Mesenchymal stem cell (in vitro differentiated cells and primary cell): ENCODE measurements around the gene MBD3L2B.

Experiments
- DNase-seq: peaks from one replicate; pipeline ENCODE4 v3.0.0-alpha.2; 2013
- H2AFZ ChIP-seq: one replicate; pipeline ENCODE4 v1.6.1; 2013; ENCODE audit warnings: low read depth, mild to moderate bottlenecking, control low read depth, inconsistent platforms, low read length, moderate library complexity
- H2AK5ac ChIP-seq: 2 replicates; pipeline ENCODE4 v1.6.1; 2013; ENCODE audit warnings: low read length, moderate library complexity, mild to moderate bottlenecking, inconsistent platforms; ENCODE audit not compliant: severe bottlenecking
- H2BK120ac ChIP-seq: one replicate; pipeline ENCODE4 v1.6.1; 2013; ENCODE audit warnings: low read depth, mild to moderate bottlenecking, inconsistent platforms, low read length, moderate library complexity
- H2BK12ac ChIP-seq, 2 experiments: one replicate each; pipeline ENCODE4 v1.6.1; 2013; ENCODE audit warnings: inconsistent platforms in 2 of 2, low read length in 2 of 2, mild to moderate bottlenecking in 2 of 2, moderate library complexity in 2 of 2, control low read depth in 1 of 2
- H2BK15ac ChIP-seq: one replicate; pipeline ENCODE4 v1.6.1; 2013; ENCODE audit warnings: mild to moderate bottlenecking, low read depth, inconsistent platforms; ENCODE audit not compliant: poor library complexity, severe bottlenecking
- H2BK5ac ChIP-seq: 2 replicates; pipeline ENCODE4 v1.6.1; 2013; ENCODE audit warnings: low read depth, mild to moderate bottlenecking, low read length, control low read depth, inconsistent platforms; ENCODE audit not compliant: poor library complexity, severe bottlenecking
- H3K14ac ChIP-seq, 2 experiments: one replicate each; pipeline ENCODE4 v1.6.1; 2013; ENCODE audit warnings: inconsistent platforms in 2 of 2, low read length in 2 of 2, control low read depth in 1 of 2, mild to moderate bottlenecking in 1 of 2, moderate library complexity in 1 of 2
- H3K18ac ChIP-seq, 2 experiments: one replicate each; pipeline ENCODE4 v1.6.1; 2013; ENCODE audit warnings: inconsistent platforms in 2 of 2, low read length in 2 of 2, control low read depth in 1 of 2, low read depth in 1 of 2, mild to moderate bottlenecking in 1 of 2
- H3K23ac ChIP-seq, 2 experiments: one replicate each; pipeline ENCODE4 v1.6.1; 2013; ENCODE audit warnings: inconsistent platforms in 2 of 2, low read length in 2 of 2, mild to moderate bottlenecking in 2 of 2, moderate library complexity in 2 of 2, control low read depth in 1 of 2
- H3K27ac ChIP-seq: 2 replicates; pipeline ENCODE4 v1.5.1; 2013; ENCODE audit warnings: mild to moderate bottlenecking, moderate library complexity, low read length, control low read depth, inconsistent platforms; ENCODE audit not compliant: poor library complexity, severe bottlenecking
- H3K27me3 ChIP-seq, 2 experiments: 2 replicates each; pipeline versions ENCODE4 v1.6.1 to v1.7.0; 2013; ENCODE audit warnings: low read length in 2 of 2, mild to moderate bottlenecking in 2 of 2, moderate library complexity in 2 of 2, control low read depth in 1 of 2, inconsistent platforms in 1 of 2; ENCODE audit not compliant: control insufficient read depth in 1 of 2, insufficient read depth in 1 of 2
- H3K36me3 ChIP-seq, 2 experiments: 2 replicates each; pipeline versions ENCODE4 v1.6.1 to v1.7.0; 2013; ENCODE audit warnings: low read length in 2 of 2, control low read depth in 1 of 2, inconsistent platforms in 1 of 2, low read depth in 1 of 2, mild to moderate bottlenecking in 1 of 2; ENCODE audit not compliant: insufficient read depth in 2 of 2, control insufficient read depth in 1 of 2
- H3K4ac ChIP-seq, 2 experiments: one replicate each; pipeline ENCODE4 v1.6.1; 2013; ENCODE audit warnings: inconsistent platforms in 2 of 2, low read length in 2 of 2, mild to moderate bottlenecking in 2 of 2, moderate library complexity in 2 of 2, control low read depth in 1 of 2, low read depth in 1 of 2
- H3K4me1 ChIP-seq: 2 replicates; pipeline ENCODE4 v1.6.1; 2013; ENCODE audit warnings: low read depth, low read length, control low read depth; ENCODE audit not compliant: control insufficient read depth, insufficient read depth
- H3K4me2 ChIP-seq: 2 replicates; pipeline ENCODE4 v1.6.1; 2013; ENCODE audit warnings: low read length, mild to moderate bottlenecking, inconsistent platforms; ENCODE audit not compliant: poor library complexity, severe bottlenecking
- H3K4me3 ChIP-seq, 2 experiments: 2 replicates each; pipeline versions ENCODE4 v1.5.1 to v1.7.0; 2013; ENCODE audit warnings: low read length in 2 of 2, mild to moderate bottlenecking in 2 of 2, control low read depth in 1 of 2, low read depth in 1 of 2; ENCODE audit not compliant: insufficient read depth in 1 of 2
- H3K79me1 ChIP-seq: replicated peaks from 2 replicates; pipeline ENCODE4 v1.6.1; 2013; ENCODE audit warnings: mild to moderate bottlenecking, control low read depth, low read length, inconsistent platforms; ENCODE audit not compliant: poor library complexity, severe bottlenecking
- H3K9ac ChIP-seq: 2 replicates; pipeline ENCODE4 v1.7.0; 2013; ENCODE audit warnings: mild to moderate bottlenecking, low read length, moderate library complexity
- H3K9me3 ChIP-seq: 2 replicates; pipeline ENCODE4 v1.7.0; 2013; ENCODE audit warnings: mild to moderate bottlenecking, low read length; ENCODE audit not compliant: control insufficient read depth
- H4K8ac ChIP-seq: one replicate; pipeline ENCODE4 v1.6.1; 2013; ENCODE audit warnings: inconsistent platforms, mild to moderate bottlenecking, low read length, moderate library complexity
- H4K91ac ChIP-seq: one replicate; pipeline ENCODE4 v1.6.1; 2013; ENCODE audit warnings: mild to moderate bottlenecking, low read length, inconsistent platforms
- WGBS: methylation state at CpG from one replicate; pipeline ENCODE4 v1.1.7; 2013; ENCODE audit warnings: mixed read lengths; 5-methylcytosine and 5-hydroxymethylcytosine counted together

Gene MBD3L2B

GRCh38 chr19:6969490-6969889, 51.7 kb downstream of the MBD3L2B start:
- no peak overlapping the region for H3K4ac ChIP-seq
- peaks cover 0 to 3% of the 10 kb centered on the region in 2 experiments for H3K27me3 ChIP-seq
- no peak overlapping the region for H4K91ac ChIP-seq
- no peak overlapping the region for H3K18ac ChIP-seq
- no peak overlapping the region for H3K14ac ChIP-seq
- no peak overlapping the region for H3K4me2 ChIP-seq
- no peak overlapping the region for H2BK15ac ChIP-seq
- no CpG with 5 or more reads among the region's 2 CpGs for WGBS
- no peaks in the 10 kb centered on the region for H3K79me1 ChIP-seq
- no peaks in the 10 kb centered on the region for H3K4me1 ChIP-seq
- no peak overlapping the region for H4K8ac ChIP-seq
- no peak for DNase-seq
- H2AK5ac ChIP-seq = no peak overlapping the region
- H2BK120ac ChIP-seq = no peak overlapping the region
- H3K4me3 ChIP-seq = no peak overlapping the region
- no peaks in the 10 kb centered on the region for H3K9me3 ChIP-seq
- no peak overlapping the region for H2AFZ ChIP-seq
- no peak overlapping the region for H2BK5ac ChIP-seq
- H3K9ac ChIP-seq = no peak overlapping the region
- no peak overlapping the region for H3K23ac ChIP-seq
- no peaks in the 10 kb centered on the region for H3K36me3 ChIP-seq
- no peak overlapping the region for H2BK12ac ChIP-seq
- no peak overlapping the region for H3K27ac ChIP-seq
